SK-N-MC (cell line): ENCODE measurements around the gene STX8.

Source experiments
- EZH2 ChIP-seq: fragments of 200-600 bp; sonication (generic); IDR thresholded peaks from one replicate; pipeline ENCODE4 v1.6.1; 2017; ENCODE audit warnings: antibody characterized with exemption
- POLR2AphosphoS5 ChIP-seq: IDR thresholded peaks from 2 replicates; pipeline ENCODE4 v1.6.1; 2012; ENCODE audit warnings: mild to moderate bottlenecking, low read depth, low read length, borderline replicate concordance

GRCh38 chr17:9611557-9611956 is 35.9 kb upstream of the STX8 start:
- TF ChIP-seq POLR2AphosphoS5 (no peak), EZH2 (no peak)
